ENCODE data around the gene MTA2. TPM values are rescaled to one million over a fixed set of nuclear protein-coding genes. Genes with fewer than 3 reads are reported as not detected.

The MTA2 gene
- polyA plus RNA-seq, 1 donor from 2014 or later, result 130 TPM

GRCh38 chr11:62546929-62547625 is 54.6 kb downstream of the MTA2 start:
- H3F3A ChIP-seq (ENCODE audit: insufficient read depth, low read length, poor library complexity, severe bottlenecking), result no peaks in the 10 kb centered on the region
- H3K4me2 ChIP-seq (ENCODE audit: low read length), result no peak overlapping the region
- H2AFZ ChIP-seq (ENCODE audit: low read depth, low read length), result no peak overlapping the region
- peak overlapping the region; percentile 59 for H3K4me3 ChIP-seq (ENCODE audit: low read length)
- no peaks in the 10 kb centered on the region for H3K9me3 ChIP-seq (ENCODE audit: low read length)
- H4K20me1 ChIP-seq (ENCODE audit: insufficient read depth), result no peaks in the 10 kb centered on the region
- no peak for TF ChIP-seq EP300 (conservative IDR thresholded peaks at IDR 0.05; ENCODE audit: poor library complexity, severe bottlenecking)
- no peak for TF ChIP-seq EZH2 (IDR thresholded peaks at IDR 0.05; ENCODE audit: borderline replicate concordance, insufficient read depth, low read length, poor library complexity, severe bottlenecking)
- H3K79me2 ChIP-seq (replicated peaks; ENCODE audit: insufficient read depth, low read length), result no peaks in the 10 kb centered on the region
- H3K27me3 ChIP-seq (ENCODE audit: insufficient read depth, low read depth, low read length), result peaks cover 60% of the 10 kb centered on the region
- H3K27ac ChIP-seq (ENCODE audit: low read length), result no peak overlapping the region
- H3K9me2 ChIP-seq (ENCODE audit: insufficient read depth, low read length), result no peaks in the 10 kb centered on the region
- H3K36me3 ChIP-seq (ENCODE audit: insufficient read depth, low read length), result no peaks in the 10 kb centered on the region
- H3K9ac ChIP-seq (ENCODE audit: low read length), result no peak overlapping the region

- Histone ChIP-seq H3K27me3 (ENCODE audit: insufficient read depth, low read depth, low read length) (peaks cover 60% of the 10 kb centered on the region), H3K79me2 (replicated peaks; ENCODE audit: insufficient read depth, low read length) (no peaks in the 10 kb centered on the region), H3K36me3 (ENCODE audit: insufficient read depth, low read length) (no peaks in the 10 kb centered on the region), H3F3A (ENCODE audit: insufficient read depth, low read length, poor library complexity, severe bottlenecking) (no peaks in the 10 kb centered on the region), H4K20me1 (ENCODE audit: insufficient read depth) (no peaks in the 10 kb centered on the region), H3K9me2 (ENCODE audit: insufficient read depth, low read length) (no peaks in the 10 kb centered on the region), H3K9me3 (ENCODE audit: low read length) (no peaks in the 10 kb centered on the region), H3K27ac (ENCODE audit: low read length) (no peak within 1 kb of the TSS), H3K9ac (ENCODE audit: low read length) (peak within 1 kb of the TSS; percentile 5), H3K4me2 (ENCODE audit: low read length) (peak within 1 kb of the TSS; percentile 58), H2AFZ (ENCODE audit: low read depth, low read length) (no peak within 1 kb of the TSS), H3K4me3 (ENCODE audit: low read length) (peak within 1 kb of the TSS; percentile 59)
- no peak for TF ChIP-seq POLR2AphosphoS5 (IDR thresholded peaks at IDR 0.05)
- TF ChIP-seq SMC3 (conservative IDR thresholded peaks at IDR 0.05; ENCODE audit: poor library complexity), result no peak
- no peak for TF ChIP-seq CTCF (IDR thresholded peaks at IDR 0.05; ENCODE audit: poor library complexity, severe bottlenecking)
- no peak for TF ChIP-seq EZH2 (IDR thresholded peaks at IDR 0.05; ENCODE audit: borderline replicate concordance, insufficient read depth, low read length, poor library complexity, severe bottlenecking)
- TF ChIP-seq MXI1 (conservative IDR thresholded peaks at IDR 0.05; ENCODE audit: poor library complexity, severe bottlenecking), result no peak
- TF ChIP-seq TAF1 (IDR thresholded peaks at IDR 0.05; ENCODE audit: low read depth), result no peak
- no peak for TF ChIP-seq REST (IDR thresholded peaks at IDR 0.05; ENCODE audit: borderline replicate concordance)
- no peak for TF ChIP-seq RAD21 (conservative IDR thresholded peaks at IDR 0.05)
- TF ChIP-seq EP300 (conservative IDR thresholded peaks at IDR 0.05; ENCODE audit: poor library complexity, severe bottlenecking), result no peak
Measured at GRCh38 chr11:62546244-62546928, 55.3 kb downstream of the MTA2 start, which contains the start of gene AHNAK. TSS of gene AHNAK (minus strand) at chr11:62546806. CDS start at chr11:62536098, 10,708 bp downstream.
